GM23248 (cell line): ENCODE data around the gene ATP2B2. TPM values are rescaled to one million over a fixed set of nuclear protein-coding genes. Genes with fewer than 3 reads are reported as not detected.
A peak's percentile ranks its signal among the peaks of the same experiment; 100 is the strongest.

Source experiments
- DNase-seq: peaks from one replicate; pipeline ENCODE4 v3.0.0-alpha.2; 2015
- H2AFZ ChIP-seq: fragments of 200-600 bp; sonication (generic); 2 replicates; pipeline ENCODE4 v1.6.1; 2016; ENCODE audit warnings: antibody characterized with exemption
- H3F3A ChIP-seq: fragments of 200-600 bp; sonication (generic); 2 replicates; pipeline ENCODE4 v1.6.1; 2016; ENCODE audit warnings: mild to moderate bottlenecking, antibody characterized with exemption, mixed run types; ENCODE audit not compliant: insufficient read depth
- H3K27ac ChIP-seq: fragments of 200-600 bp; sonication (generic); 2 replicates; pipeline ENCODE4 v1.5.1; 2016; ENCODE audit warnings: mild to moderate bottlenecking
- H3K27me3 ChIP-seq: fragments of 200-600 bp; sonication (generic); replicated peaks from 2 replicates; pipeline ENCODE4 v1.6.1; 2016; ENCODE audit warnings: mild to moderate bottlenecking; ENCODE audit not compliant: insufficient read depth
- H3K36me3 ChIP-seq: fragments of 200-600 bp; sonication (generic); 2 replicates; pipeline ENCODE4 v1.6.1; 2016; ENCODE audit warnings: low read depth, mild to moderate bottlenecking
- H3K4me1 ChIP-seq: fragments of 200-600 bp; sonication (generic); 2 replicates; pipeline ENCODE4 v1.6.1; 2016; ENCODE audit warnings: mild to moderate bottlenecking; ENCODE audit not compliant: insufficient read depth
- H3K4me2 ChIP-seq: fragments of 200-600 bp; sonication (generic); one replicate; pipeline ENCODE4 v1.6.1; 2016; ENCODE audit warnings: mild to moderate bottlenecking; ENCODE audit not compliant: unreplicated experiment
- H3K4me3 ChIP-seq: fragments of 200-600 bp; sonication (generic); 2 replicates; pipeline ENCODE4 v1.5.1; 2016; ENCODE audit warnings: mild to moderate bottlenecking
- H3K79me2 ChIP-seq: fragments of 200-600 bp; sonication (generic); 2 replicates; pipeline ENCODE4 v1.6.1; 2016; ENCODE audit warnings: mild to moderate bottlenecking; ENCODE audit not compliant: insufficient read depth
- H3K9ac ChIP-seq: fragments of 200-600 bp; sonication (generic); 2 replicates; pipeline ENCODE4 v1.6.1; 2016; ENCODE audit warnings: mild to moderate bottlenecking
- H3K9me2 ChIP-seq: fragments of 200-600 bp; sonication (generic); 2 replicates; pipeline ENCODE4 v1.6.1; 2016; ENCODE audit warnings: mixed run types, mild to moderate bottlenecking, moderate library complexity; ENCODE audit not compliant: insufficient read depth
- H3K9me3 ChIP-seq: fragments of 200-600 bp; sonication (generic); one replicate; pipeline ENCODE4 v1.6.1; 2017; ENCODE audit warnings: low read depth
- H4K20me1 ChIP-seq: fragments of 200-600 bp; sonication (generic); 2 replicates; pipeline ENCODE4 v1.6.0; 2016; ENCODE audit not compliant: insufficient read depth
- EZH2 ChIP-seq: fragments of 200-600 bp; sonication (generic); IDR thresholded peaks from 2 replicates; pipeline ENCODE4 v1.6.1; 2018; ENCODE audit warnings: antibody characterized with exemption, mild to moderate bottlenecking; ENCODE audit not compliant: insufficient read depth, poor library complexity, severe bottlenecking
- EZH2phosphoT487 ChIP-seq: fragments of 200-600 bp; sonication (generic); IDR thresholded peaks from 2 replicates; pipeline ENCODE4 v1.6.1; 2018; ENCODE audit warnings: antibody characterized with exemption, moderate library complexity, mild to moderate bottlenecking, low read depth; ENCODE audit not compliant: insufficient read depth
- WGBS, 2 experiments: methylation state at CpG; one replicate each; pipeline ENCODE4 v1.1.6; 2015 to 2017; ENCODE audit warnings: low lambda C conversion rate in 2 of 2, low coverage in 1 of 2; ENCODE audit errors: missing lambda C conversion rate in 2 of 2; 5-methylcytosine and 5-hydroxymethylcytosine counted together
- in situ Hi-C: fragments of 300-500 bp; cut with MboI; formaldehyde crosslinking; loops from 2 replicates; pipeline ENCODE4 v1.15.0; 2020
- polyA plus RNA-seq: library from polyadenylated mRNA; unstranded; fragments of >200 nt; fragmentation: Nextera tagmentation; extraction: Ambion mirVana; gene quantifications from 2 replicates; pipeline ENCODE4 v1.2.1, GENCODE V29; 2016
- total RNA-seq: library from RNA; depleted of rRNA; stranded (reverse); fragments of >200 nt; shearing (Covaris generic); gene quantifications from 2 replicates; pipeline ENCODE4 v1.2.3, GENCODE V29; 2014

ATP2B2 gene
- total and polyA plus RNA-seq, 2 experiments from 2014 or later, result not detected

- Histone ChIP-seq H3K27ac (no peak overlapping the region), H3K4me2 (no peak overlapping the region), H3K36me3 (no peaks in the 10 kb centered on the region), H2AFZ (no peak overlapping the region), H4K20me1 (no peaks in the 10 kb centered on the region), H3K79me2 (no peaks in the 10 kb centered on the region), H3K9me2 (no peaks in the 10 kb centered on the region), H3K9me3 (no peaks in the 10 kb centered on the region), H3K9ac (no peak overlapping the region), H3K27me3 (peaks cover 25% of the 10 kb centered on the region; the same call in 1 of the 2 replicates), H3F3A (no peaks in the 10 kb centered on the region), H3K4me1 (no peaks in the 10 kb centered on the region), H3K4me3 (no peak overlapping the region)
- in situ Hi-C loops, result no loop called here
- WGBS, 2 experiments, result 71 to 73% methylated on average over 8 of the region's 8 CpGs
- TF ChIP-seq EZH2 (no peak), EZH2phosphoT487 (no peak)
- DNase-seq, result no peak
Observed at GRCh38 chr3:10513306-10513705, 7.9 kb upstream of the ATP2B2 start.

DNA sequence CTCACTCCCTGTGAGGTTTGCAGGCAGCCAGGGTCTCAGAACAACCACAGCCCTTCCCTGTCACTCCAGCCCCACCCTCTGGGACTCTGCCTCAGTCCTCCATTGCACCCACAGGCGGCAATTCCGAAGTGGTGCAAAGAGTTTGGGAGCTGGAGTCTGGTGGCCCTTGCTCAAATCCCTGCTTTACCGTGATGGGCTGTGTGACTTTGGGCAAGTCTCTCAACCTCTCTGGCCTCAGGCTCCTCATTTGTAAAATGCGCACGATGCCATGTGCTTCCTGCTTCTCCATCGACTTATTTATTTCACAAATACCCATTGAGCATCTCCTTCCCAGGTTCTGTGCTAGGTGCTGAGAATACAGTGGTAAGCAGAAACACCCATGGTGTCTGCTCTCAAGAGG lies 7.3 kb upstream of the ATP2B2 start:
- H3K27me3 ChIP-seq, result peaks cover 29% of the 10 kb centered on the region; the same call in 1 of the 2 replicates
- in situ Hi-C loops, result no loop called here

GRCh38 chr3:10511809-10512494 lies 6.6 kb upstream of the ATP2B2 start:
- in situ Hi-C loops, result no loop called here
- Histone ChIP-seq H4K20me1 (no peaks in the 10 kb centered on the region), H3K9me2 (no peaks in the 10 kb centered on the region), H3F3A (no peaks in the 10 kb centered on the region), H3K9me3 (no peaks in the 10 kb centered on the region), H3K9ac (no peak overlapping the region), H3K79me2 (no peaks in the 10 kb centered on the region), H3K4me1 (no peaks in the 10 kb centered on the region), H3K4me3 (no peak overlapping the region), H3K36me3 (no peaks in the 10 kb centered on the region), H3K27me3 (peaks cover 29% of the 10 kb centered on the region), H2AFZ (no peak overlapping the region), H3K4me2 (no peak overlapping the region), H3K27ac (no peak overlapping the region)
- WGBS, 2 experiments, result 43 to 50% methylated on average over 7 of the region's 7 CpGs
- peak; percentile 82 for DNase-seq
- TF ChIP-seq EZH2phosphoT487 (no peak), EZH2 (no peak)

More for the DNA sequence above, 7.3 kb upstream of the ATP2B2 start:
- no peaks in the 10 kb centered on the region for H3K36me3 ChIP-seq
- WGBS, 2 experiments, result 75 to 84% methylated on average over 6 of the region's 6 CpGs
- no peak overlapping the region for H3K4me3 ChIP-seq
- H3K9me2 ChIP-seq, result no peaks in the 10 kb centered on the region
- no peaks in the 10 kb centered on the region for H4K20me1 ChIP-seq
- H3K4me2 ChIP-seq, result no peak overlapping the region
- TF ChIP-seq EZH2, result no peak
- TF ChIP-seq EZH2phosphoT487, result no peak
- DNase-seq, result no peak
- H2AFZ ChIP-seq, result no peak overlapping the region
- no peaks in the 10 kb centered on the region for H3K9me3 ChIP-seq
- no peaks in the 10 kb centered on the region for H3K4me1 ChIP-seq
- no peaks in the 10 kb centered on the region for H3K79me2 ChIP-seq
- H3K9ac ChIP-seq, result no peak overlapping the region
- H3K27ac ChIP-seq, result no peak overlapping the region
- no peaks in the 10 kb centered on the region for H3F3A ChIP-seq

GRCh38 chr3:10510743-10511432 lies 5.5 kb upstream of the ATP2B2 start:
- Histone ChIP-seq H4K20me1 (no peaks in the 10 kb centered on the region), H3K27me3 (peaks cover 22% of the 10 kb centered on the region), H3K9me3 (no peaks in the 10 kb centered on the region), H3K4me3 (no peak overlapping the region), H3K27ac (no peak overlapping the region), H3F3A (no peaks in the 10 kb centered on the region), H3K36me3 (no peaks in the 10 kb centered on the region), H3K4me2 (no peak overlapping the region), H3K4me1 (no peaks in the 10 kb centered on the region), H3K9me2 (no peaks in the 10 kb centered on the region), H3K79me2 (no peaks in the 10 kb centered on the region), H3K9ac (no peak overlapping the region), H2AFZ (no peak overlapping the region)
- no peak for DNase-seq
- in situ Hi-C loops, result no loop called here
- TF ChIP-seq EZH2phosphoT487, result no peak
- TF ChIP-seq EZH2, result no peak
- WGBS, 2 experiments, result 37 to 40% methylated on average over 6 of the region's 6 CpGs
